NCI-H524 (cell line): ENCODE data around the gene LCNL1.

Source experiments
- DNase-seq, 2 experiments: peaks; one replicate each; lab custom pipeline; 2025; lab: John Stamatoyannopoulos, UW

LCNL1 gene

DNA sequence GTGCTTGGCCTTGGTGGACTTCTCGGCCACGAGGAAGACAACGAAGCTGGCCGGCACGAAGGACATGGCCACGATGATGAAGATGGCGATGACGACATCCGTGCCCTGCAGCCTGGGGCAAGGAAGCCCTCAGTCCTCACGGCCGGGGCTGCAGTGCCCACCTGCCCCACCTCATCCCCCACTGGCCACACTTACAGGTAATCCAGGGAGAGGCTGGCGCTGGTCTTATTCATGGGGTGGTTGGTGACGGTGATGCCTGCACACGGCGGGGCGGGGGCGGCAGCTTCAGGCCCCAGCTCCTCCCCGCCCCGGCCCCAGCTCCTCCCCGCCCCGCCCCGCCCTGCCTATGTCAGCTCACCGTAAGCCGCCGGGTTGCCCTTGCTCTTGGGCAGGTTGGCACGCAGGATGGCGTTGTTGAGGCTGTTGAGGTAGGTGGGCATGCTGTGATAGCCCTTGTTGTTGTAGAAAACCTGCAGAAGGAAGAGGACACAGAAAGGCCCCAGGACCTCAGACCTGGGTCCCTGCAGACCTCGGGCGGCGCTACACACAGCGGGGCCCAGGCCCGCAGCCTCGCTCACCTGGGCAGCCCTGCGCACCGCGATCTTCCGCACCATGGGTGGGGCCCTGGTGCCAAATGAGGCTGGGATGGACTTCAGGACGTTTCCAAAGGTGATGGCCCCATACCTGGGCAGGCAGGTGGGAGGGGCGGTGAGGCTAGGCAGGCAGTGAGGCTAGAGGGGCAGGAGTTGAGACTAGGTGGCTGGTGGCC is 29.3 kb downstream of the LCNL1 start:
- no peak for DNase-seq

DNA sequence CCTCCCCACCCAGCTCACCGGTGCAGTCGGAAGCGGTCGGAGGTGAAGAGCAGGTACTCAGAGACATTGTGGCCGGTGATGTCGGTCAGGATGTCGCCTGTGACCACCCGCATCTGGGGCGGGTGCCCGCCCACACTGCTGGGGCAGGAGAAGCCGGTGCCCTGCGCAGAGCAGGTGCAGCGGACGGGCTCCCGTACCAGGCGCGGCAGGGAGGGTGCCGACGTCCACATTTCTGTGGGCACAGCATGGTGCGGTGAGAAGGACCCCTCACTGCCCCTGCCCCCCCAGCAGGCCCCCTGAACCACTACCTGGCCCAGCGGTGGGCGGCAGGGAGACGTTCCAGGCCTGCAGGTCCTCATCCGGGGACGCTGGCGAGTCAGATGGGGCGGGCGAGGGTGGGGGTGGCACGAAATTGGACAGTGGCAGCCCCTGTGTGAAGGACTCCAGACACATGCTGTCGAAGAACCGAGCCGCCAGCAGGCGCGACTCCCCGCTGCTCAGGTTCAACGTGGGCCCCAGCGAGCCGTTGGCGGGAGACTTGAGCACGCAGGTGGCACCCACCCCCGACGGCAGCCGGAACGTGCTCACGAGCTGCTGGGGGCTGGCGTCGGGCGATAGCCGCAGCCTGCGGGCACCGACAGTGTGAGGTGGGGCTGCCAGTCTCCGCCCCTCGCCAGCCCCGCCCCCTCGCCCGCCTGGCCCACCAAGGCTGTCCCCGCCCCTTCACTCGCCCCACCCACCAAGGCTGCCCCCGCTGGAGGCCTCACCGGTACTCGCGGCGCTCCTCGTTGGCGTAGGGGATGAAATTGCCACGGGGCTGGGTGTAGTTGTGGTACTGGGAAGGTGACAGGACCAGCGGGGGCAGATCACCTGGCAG is 30.1 kb downstream of the LCNL1 start:
- DNase-seq, result no peak

DNA sequence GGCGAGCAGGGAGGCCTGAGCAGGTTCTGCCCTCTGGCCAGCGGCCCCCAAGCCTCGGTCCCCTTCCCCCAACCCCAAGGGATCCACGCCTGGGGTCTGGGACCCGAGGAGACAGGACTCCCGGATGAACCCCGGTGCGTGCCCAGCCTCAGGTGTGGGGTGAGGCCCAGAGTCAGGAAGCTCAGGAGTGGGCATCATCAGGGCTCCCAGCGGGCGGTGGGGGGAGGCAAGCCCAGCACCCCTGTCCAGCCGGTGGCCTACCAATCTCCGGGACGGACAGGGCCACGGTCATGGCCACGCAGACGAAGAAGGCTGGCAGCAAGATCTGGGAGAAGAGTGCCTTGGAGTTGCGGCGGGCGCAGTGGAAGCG is 30.8 kb downstream of the LCNL1 start:
- DNase-seq, result no peak

- no peak for DNase-seq
Measured at GRCh38 chr9:137014166-137014565, 31.4 kb downstream of the LCNL1 start.

DNA sequence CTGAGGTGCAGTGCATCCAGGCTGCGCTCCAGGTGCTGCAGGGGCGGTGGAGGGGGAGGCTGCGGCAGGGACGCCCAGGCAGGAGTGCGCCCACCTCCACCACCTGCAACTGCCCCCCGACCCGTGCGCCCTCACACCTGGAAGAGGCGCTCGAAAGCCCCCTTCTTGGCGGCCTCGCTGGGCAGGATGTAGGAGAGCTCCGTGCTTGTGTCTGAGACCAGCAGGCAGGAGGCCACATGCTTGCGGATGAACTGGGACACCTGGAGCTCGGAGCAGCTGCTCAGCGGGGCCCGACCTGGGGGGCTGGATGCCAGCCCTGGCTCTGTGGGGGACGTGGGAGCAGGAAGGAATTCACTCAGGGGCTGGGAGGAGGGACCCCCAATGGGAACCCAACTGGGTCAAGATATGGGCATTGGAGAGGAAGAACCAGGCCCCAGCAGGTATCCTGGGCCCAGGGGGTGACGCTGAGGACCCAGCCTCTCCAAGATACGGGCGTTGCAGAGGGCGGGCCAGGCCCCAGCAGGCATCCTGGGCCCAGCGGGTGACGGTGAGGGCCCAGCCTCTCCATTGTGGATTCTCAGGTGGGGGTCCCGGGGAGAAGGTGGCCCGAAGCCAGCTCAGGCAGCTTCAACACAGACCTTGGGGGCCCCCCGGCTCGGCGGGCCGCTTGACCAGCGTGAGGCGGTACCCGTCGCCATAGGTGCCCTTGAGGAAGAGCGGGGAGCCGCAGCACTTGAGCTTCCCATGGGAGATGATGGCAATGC is 32.2 kb downstream of the LCNL1 start:
- no peak for DNase-seq

DNA sequence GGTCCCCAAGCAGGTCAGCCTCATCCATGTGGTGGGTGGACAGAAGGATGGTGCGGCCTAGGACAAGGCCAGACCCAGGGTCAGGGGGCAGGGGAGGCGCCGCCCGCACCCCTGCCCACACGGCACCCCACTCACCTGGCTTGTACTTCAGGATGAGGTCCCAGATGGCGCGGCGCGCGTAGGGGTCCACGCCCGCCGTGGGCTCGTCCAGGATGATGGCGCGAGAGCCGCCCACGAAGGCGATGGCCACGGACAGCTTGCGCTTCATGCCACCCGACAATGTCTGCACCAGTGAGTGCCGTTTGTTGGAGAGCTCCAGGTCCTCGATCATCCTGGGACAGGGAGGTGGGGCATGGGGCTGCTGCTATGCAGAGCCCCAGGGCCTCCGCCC is 32.7 kb downstream of the LCNL1 start:
- no peak for DNase-seq

GRCh38 chr9:137015976-137016375 is 33.2 kb downstream of the LCNL1 start:
- no peak for DNase-seq

GRCh38 chr9:137016436-137016835 is 33.6 kb downstream of the LCNL1 start:
- DNase-seq, result no peak

GRCh38 chr9:137017071-137017470 is 34.3 kb downstream of the LCNL1 start:
- DNase-seq, result no peak

- DNase-seq, result no peak
Measured at GRCh38 chr9:137017791-137018497, 35.2 kb downstream of the LCNL1 start.

DNA sequence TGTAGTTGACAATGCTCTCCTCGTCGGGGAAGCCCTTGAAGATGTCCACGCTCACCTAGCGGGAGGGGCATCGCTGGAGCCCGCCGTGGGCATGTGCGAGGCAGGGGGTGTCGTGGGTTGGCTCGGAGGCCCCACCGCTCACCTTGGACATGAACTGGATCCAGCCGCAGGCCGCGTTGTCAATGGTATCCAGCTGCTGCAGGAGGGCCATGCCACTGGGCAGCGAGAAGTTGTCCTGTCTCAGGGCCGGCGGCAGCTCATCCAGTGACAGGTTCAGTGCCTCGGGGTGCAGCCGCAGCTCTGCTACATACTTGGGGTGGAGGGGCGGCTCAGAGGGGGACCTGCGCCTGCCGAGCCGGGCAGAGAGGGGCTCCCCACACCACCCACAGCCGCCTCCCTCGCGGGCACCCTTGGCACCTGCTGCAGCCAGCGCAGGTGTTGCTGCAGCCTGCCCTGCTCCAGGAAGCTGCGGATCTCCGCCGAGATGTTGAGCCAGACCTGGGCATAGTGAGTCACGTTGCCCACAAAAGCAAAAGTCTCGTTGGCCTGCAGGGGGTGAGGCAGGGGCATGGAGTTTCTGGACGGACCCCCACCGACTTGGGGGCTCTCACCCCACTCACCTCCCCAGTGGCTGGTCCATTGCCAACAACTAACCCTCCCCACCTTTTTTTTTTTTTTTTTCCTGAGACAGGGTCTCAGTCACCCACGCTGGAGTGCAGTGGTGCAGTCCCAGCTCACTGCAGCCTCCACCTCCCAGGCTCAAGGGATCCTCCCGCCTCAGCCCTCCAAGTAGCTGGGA is 36.2 kb downstream of the LCNL1 start:
- DNase-seq, result no peak

DNA sequence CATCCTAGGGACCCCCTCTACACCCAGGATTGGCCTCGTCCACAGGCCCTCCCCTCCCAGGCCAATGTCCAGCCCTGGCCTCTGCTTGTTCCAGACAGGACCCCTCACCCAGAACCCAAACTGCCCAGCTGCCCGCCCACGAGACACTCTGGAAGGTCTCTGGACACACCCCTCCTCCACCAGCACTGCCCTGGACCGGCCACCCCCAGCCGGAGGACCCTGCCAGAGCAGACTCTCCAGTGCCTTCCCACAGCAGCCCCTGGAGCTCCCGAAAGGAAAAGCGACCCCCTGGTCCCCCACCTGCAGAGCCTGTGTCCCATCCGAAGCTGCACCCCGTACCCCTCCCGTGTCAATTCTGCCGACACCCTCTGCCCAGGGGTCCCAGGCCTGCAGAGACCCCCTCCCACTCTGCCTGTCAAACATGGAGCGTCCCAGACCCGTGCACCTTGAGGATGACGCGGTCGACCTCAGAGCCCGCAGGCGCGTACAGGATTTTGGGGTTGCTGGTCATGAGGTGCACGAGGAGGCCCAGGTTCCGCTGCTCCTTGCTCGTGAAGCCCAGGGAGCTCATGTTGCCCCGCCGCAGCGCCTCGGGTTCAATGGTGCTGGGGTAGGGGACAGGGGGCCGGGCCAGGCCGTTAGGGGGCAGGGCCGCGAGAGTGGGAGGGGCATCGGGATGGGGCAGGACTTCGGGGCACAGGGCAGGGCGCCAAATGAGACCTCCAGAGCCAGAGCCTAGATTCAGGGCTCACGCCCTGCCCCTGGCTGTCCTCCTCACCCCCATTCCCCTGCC is 37.3 kb downstream of the LCNL1 start:
- DNase-seq, result no peak

- no peak for DNase-seq
Measured at GRCh38 chr9:137020771-137021567, 38.2 kb downstream of the LCNL1 start.

DNA sequence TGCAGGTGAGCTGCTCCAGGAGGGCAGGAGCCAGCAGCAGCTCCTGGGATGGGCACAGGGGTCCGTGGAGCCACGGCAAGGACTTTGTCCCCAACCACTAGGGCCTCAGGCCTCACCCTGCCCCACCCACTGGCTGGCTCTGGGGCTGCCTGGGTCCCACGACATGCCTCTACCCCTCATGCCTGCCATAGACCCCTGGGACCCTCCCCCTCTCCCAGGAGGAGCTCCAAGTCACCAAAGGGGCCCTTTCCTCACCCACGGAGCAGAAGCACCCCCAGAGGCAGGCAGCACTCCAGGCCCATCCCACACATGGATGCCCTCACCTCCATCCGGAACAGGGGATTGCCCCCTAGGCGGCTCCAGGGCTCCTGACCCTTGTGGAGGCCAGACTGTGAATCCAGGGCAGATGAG is 38.8 kb downstream of the LCNL1 start:
- no peak for DNase-seq

- no peak for DNase-seq
Measured at GRCh38 chr9:137021979-137022661, 39.3 kb downstream of the LCNL1 start.

GRCh38 chr9:137022662-137023008 is 39.8 kb downstream of the LCNL1 start:
- DNase-seq, result no peak

DNA sequence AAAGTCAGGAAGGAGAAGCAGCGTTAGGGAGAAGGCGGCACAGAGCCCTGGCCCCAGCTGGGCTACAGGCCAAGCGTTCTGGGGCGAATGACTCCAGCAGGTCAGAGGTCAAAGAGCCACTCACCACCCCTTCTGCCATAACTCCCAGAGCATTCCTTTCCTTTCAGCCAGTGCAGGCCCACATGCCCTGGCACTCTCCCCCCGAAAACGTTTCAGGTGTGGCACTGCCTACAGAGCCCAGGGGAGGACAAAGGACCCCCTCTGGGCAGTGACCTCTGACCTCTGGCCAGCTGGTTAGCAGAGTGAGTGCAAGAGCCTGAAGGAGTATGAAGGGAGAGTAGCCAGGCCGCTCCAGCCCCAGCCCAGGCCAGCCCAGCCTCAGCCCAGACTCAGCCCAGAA is 40.4 kb downstream of the LCNL1 start:
- DNase-seq, result no peak

GRCh38 chr9:137023583-137023991 is 40.8 kb downstream of the LCNL1 start:
- peak in 1 of 2 experiments; percentile 24 for DNase-seq

GRCh38 chr9:137025517-137025966 is 42.7 kb downstream of the LCNL1 start:
- DNase-seq, result peak; percentile 34 to 71
